NCI-H2029 (cell line): Measurements from ENCODE around the gene PSEN1.

Experiments used
- DNase-seq: peaks from one replicate; lab custom pipeline; 2025; lab: John Stamatoyannopoulos, UW

PSEN1 gene

DNA sequence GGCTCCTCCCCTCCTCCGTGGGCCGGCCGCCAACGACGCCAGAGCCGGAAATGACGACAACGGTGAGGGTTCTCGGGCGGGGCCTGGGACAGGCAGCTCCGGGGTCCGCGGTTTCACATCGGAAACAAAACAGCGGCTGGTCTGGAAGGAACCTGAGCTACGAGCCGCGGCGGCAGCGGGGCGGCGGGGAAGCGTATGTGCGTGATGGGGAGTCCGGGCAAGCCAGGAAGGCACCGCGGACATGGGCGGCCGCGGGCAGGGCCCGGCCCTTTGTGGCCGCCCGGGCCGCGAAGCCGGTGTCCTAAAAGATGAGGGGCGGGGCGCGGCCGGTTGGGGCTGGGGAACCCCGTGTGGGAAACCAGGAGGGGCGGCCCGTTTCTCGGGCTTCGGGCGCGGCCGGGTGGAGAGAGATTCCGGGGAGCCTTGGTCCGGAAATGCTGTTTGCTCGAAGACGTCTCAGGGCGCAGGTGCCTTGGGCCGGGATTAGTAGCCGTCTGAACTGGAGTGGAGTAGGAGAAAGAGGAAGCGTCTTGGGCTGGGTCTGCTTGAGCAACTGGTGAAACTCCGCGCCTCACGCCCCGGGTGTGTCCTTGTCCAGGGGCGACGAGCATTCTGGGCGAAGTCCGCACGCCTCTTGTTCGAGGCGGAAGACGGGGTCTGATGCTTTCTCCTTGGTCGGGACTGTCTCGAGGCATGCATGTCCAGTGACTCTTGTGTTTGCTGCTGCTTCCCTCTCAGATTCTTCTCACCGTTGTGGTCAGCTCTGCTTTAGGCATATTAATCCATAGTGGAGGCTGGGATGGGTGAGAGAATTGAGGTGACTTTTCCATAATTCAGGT, at the start of gene PSEN1:
Gene PSEN1, plus strand, starts transcription at position 121 of the 839 bp plus-strand sequence. CDS start 11,513 bp downstream, outside the sequence.
- peak; percentile 60 for DNase-seq

GRCh38 chr14:73091044-73091443, 45.3 kb upstream of the PSEN1 start:
- no peak for DNase-seq

GRCh38 chr14:73097421-73097820, 38.9 kb upstream of the PSEN1 start:
- DNase-seq, result no peak

DNA sequence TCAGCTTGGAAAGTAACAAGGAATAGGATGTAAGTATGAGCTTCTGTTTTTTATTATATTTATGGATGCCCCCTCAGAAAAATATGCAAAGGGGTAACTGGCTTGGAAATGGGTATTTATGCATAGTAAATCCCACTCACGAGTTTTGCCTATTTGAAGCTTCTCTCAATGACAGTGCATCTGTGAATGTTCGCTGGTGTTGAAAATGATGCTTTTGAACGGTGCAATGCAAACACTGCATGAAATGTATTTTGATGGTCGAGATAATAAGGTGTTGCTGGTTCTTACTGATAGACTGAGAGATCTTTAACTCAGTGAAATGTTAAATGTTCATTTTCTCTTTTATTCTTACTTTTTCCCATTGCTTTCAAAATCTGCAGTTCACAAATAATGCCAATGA, 36.0 kb upstream of the PSEN1 start:
- no peak for DNase-seq

DNA sequence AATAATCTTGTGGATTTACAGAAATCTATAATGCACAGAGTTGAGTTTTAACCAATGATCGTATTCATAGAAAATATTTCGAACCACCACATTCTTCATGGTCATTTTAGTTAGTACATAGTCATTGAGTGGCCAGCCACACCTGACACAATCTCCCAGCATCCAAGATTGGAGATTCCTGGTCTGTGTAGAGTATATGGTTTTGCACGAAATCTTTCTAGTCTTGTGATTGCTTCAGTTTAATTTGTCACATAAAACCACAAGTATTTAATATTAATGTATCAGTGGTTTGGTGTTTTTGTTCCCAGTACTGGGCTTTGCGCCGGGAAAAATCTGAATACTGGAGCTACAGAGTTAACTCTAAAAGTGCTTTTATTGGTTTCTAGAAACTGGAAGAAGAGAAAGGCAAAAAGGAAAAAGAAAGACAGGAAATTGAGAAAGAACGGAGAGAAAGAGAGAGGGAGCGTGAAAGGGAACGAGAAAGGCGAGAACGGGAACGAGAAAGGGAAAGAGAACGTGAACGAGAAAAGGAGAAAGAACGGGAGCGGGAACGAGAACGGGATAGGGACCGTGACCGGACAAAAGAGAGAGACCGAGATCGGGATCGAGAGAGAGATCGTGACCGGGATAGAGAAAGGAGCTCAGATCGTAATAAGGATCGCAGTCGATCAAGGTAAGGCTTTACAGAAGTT, 33.4 kb upstream of the PSEN1 start:
- DNase-seq, result no peak

DNA sequence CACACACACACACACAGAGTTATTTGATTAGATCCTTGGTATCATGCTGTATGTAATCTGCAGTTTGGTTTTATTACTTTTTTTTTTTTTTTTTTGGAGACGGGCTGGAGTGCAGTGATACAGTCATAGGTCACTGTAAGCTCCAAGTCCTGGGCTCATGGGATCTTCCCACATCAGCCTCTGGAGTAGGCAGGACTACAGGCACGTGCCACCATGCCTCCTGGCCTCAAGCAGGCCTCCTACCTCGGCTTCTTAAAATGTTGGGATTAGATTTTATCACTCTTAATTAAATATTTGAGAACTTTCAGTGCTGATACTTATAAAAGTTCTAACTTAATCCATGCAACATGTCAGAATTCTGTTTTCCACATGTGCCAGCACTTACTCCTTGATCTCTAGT, 31.3 kb upstream of the PSEN1 start:
- no peak for DNase-seq

DNA sequence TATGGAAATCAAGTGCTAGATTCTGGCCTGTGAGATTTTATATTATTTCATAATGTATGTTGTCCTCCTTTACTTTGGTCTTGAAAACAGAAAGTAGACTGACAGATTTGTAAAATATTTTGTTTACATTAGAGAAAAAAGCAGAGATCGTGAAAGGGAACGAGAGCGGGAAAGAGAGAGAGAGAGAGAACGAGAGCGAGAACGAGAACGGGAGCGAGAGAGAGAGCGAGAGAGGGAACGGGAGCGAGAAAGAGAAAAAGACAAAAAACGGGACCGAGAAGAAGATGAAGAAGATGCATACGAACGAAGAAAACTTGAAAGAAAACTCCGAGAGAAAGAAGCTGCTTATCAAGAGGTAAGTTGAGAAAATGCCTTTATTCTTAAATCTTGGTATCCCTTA, 30.6 kb upstream of the PSEN1 start:
- no peak for DNase-seq

- no peak for DNase-seq
Observed at GRCh38 chr14:73116079-73116665, 20.1 kb upstream of the PSEN1 start.

- DNase-seq, result no peak
Observed at GRCh38 chr14:73124180-73124894, 12.0 kb upstream of the PSEN1 start.

- no peak for DNase-seq
Observed at GRCh38 chr14:73125169-73125588, 11.1 kb upstream of the PSEN1 start.

DNA sequence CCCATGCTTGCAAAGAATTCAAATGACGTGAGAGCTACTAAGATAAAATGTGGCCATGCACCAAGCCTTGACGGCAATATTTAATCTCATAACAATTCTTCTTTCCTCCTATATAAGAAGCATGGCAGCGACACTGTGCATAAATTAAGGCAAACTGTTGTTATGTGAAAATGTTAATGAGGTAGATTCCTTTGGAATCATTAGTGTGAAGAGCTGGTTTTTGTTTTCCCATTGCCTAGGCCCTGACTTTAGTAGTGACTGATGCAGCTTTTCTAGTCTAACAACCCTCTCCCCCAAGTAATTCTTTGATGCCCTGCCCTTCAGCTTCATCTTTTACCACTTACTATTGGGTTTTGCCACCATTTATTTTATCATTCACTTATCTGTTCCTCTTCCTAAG, 10.6 kb upstream of the PSEN1 start:
- no peak for DNase-seq

DNA sequence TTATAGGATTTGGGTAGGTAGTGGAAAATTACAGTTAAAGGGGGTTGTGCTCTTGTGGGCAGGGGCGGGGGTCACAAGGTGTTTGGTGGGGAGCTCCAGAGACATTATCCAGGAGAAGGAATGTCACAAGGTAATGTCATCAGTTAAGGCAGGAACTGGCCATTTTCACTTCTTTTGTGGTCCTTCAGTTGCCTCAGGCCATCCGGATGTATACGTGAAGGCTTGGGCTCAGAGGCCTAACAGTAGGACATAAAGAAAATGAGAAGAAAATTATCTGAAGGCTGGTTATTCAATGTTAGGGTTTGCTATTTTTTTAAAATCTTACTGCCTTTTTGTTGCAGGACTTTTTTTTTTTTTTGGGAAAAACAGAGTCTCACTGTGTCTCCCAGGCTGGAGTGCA, 2.5 kb upstream of the PSEN1 start:
- no peak for DNase-seq

DNA sequence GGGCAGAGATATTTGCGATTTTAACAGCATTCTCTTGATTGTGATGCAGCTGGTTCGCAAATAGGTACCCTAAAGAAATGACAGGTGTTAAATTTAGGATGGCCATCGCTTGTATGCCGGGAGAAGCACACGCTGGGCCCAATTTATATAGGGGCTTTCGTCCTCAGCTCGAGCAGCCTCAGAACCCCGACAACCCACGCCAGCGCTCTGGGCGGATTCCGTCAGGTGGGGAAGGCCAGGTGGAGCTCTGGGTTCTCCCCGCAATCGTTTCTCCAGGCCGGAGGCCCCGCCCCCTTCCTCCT, 271 bp upstream of the PSEN1 start:
- DNase-seq, result no peak

GRCh38 chr14:73140811-73141323, 4.6 kb downstream of the PSEN1 start:
- DNase-seq, result no peak

DNA sequence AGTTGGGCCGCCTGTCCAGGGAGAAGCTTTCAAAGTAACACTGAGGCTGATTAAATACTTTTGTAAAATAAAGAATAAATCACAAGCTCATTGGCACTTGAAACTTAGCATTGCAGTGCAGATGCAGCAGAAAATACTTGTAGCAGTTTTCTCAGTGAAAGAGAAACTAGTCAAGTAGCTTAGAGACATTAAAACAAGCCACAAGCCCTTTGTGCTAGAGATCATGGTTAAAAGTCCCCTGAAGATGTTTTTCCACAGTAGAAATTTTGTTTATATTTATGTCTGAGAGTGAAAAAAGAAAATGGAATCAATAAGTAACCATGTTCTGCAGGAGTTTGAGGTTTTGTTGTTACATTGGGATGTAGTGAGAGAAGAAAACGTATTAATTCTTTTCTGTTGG, 5.9 kb downstream of the PSEN1 start:
- no peak for DNase-seq

DNA sequence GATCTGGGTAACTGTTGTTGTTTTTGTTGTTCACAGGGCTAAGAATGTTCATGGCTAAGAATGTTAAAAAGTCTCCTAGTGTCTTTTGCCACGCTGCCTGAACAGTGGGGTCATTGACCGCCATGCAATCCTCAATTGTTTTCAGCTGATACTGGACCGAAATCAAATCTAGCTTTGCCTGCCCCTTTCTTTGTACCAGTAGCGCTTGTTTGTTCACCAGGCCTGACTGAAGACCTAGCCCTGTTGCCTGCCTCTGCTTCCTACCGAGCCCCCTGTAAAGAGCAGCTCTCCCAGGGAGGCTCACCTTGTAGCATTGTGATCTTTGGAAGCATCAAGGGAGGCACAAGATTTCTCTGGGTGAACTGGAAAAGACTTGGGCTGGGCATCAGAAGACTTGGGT, 6.7 kb downstream of the PSEN1 start:
- no peak for DNase-seq

DNA sequence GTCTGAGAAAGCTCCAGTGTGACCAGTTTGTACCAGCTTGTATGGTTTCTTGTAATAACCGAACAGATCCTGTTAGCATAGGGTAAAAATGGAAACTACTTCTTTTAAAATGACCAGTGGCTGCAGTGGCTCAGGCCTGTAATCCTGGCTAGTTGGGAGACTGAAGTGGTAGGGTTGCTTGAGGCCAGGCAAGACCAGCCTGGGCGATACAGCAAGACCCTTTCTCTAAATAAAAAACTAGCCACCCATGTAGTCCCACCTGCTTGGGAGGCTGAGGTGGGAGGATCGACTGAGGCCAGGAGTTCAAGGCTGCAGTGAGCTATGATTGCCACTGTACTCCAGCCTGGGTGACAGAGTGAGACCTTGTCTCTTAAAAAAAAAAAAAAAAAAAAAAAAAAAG, 7.3 kb downstream of the PSEN1 start:
- no peak for DNase-seq

GRCh38 chr14:73145371-73145770, 9.1 kb downstream of the PSEN1 start:
- no peak for DNase-seq

- DNase-seq, result no peak
Observed at GRCh38 chr14:73146111-73146510, 9.8 kb downstream of the PSEN1 start.

- no peak for DNase-seq
Observed at GRCh38 chr14:73149753-73150152, 13.4 kb downstream of the PSEN1 start.

DNA sequence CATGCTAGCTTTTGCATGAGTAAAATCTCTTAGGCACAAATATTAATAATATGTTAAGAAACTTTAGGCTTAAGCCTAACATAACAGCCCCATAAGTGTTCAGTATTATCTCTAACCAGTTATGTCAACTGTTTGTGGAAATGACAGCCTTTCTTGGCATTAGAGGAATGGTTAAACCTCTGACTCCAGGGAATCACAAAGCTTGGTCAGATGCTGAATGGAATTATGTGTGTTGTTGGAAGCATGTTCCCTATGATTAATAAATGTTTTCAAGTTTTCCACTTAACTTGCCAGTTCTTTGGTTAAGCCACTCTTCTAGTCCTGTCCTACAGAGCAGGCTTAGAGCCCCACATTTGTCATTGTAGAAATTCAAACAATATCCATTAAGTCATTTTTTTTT, 17.0 kb downstream of the PSEN1 start:
- no peak for DNase-seq

DNA sequence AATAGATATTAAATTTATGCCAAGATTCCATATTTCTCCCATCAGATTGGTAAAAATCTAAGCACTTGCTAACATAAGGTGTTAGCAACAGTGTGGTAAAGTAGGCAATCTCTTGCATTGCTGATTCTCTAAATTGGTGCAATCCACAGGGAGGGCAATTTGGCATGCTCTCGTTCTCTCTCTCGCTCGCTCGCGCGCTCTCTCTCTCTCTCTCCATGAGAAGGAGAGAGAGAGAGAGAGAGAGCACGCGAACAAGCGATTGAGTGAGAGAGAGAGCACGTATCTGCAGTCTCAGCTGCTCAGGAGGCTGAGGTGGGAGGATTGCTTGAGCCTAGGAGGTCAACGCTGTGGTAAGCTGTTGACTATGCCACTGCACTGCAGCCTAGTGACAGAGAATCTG, 25.9 kb downstream of the PSEN1 start:
- DNase-seq, result no peak
